ENCODE results near the gene REV1.
"Not testable (repeated sequence)": the region's sequence is repeated elsewhere in the genome, so short reads cannot be mapped to it uniquely, and the experiment has no call there.

The REV1 gene

GRCh38 chr2:99485824-99486223 lies 4.0 kb downstream of the REV1 start:
- no peak for DNase-seq (ENCODE audit: low read depth)

GRCh38 chr2:99485411-99485810 lies 4.4 kb downstream of the REV1 start:
- no peak for DNase-seq (ENCODE audit: low read depth)

DNA sequence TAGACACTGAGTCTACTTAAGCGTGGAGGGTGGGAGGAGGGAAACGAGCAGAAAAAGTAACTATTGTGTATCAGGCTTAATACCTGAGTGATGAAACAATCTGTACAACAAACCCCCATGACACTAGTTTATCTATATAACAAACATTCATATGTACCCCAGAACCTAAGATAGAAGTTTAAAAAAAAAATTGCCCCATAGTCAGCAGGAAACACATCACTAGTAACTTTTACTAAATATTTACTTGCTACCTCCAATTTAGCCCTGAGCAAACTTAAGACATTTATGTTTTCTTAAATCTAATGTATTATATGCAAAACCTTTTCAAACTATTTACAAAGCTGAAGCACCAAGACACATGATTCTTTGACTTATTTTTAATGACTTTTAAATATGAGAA lies 5.6 kb downstream of the REV1 start:
- no peak for DNase-seq (ENCODE audit: low read depth)

DNA sequence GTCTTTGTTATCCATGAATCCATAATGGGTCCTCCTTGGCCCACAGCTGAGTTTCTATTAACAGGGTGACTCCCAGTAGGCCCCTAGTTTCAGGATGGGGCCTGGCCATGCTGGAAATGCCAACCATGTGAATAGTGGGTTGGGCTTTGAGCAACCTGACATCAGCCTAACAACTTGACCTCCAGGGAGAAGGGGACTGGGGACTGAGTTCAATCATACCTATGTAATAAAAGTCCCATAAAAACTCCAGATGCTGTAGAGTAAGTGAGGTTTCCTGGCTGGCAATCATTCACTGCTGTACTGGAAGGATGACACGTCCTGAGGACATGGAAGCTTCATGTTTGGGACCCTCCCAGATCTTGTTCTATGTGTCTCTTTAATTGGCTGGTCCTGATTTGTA lies 7.9 kb downstream of the REV1 start:
- no peak for DNase-seq (ENCODE audit: low read depth)

GRCh38 chr2:99481527-99481926 lies 8.3 kb downstream of the REV1 start:
- no peak for DNase-seq (ENCODE audit: low read depth)

GRCh38 chr2:99480390-99480789 lies 9.4 kb downstream of the REV1 start:
- DNase-seq (ENCODE audit: low read depth) = no peak

DNA sequence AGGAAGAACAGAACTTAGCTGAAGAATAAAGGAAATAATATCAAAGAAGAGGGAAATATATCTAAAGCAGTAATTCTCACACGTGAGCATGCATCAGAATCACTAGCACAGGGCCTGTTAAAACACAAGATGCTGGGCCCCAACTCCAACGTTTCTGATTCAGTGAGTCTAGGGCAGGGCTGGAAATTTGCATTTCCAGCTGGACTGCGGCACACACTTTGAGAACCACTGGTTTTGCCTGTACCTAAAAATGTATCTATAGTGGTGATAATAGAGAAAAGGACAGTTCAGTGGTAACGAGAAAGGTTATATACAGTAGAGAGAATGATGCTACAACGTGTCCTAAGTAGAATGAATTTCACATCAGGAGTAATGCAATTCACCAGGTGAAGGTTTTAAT lies 11.2 kb downstream of the REV1 start:
- no peak for DNase-seq (ENCODE audit: low read depth)

DNA sequence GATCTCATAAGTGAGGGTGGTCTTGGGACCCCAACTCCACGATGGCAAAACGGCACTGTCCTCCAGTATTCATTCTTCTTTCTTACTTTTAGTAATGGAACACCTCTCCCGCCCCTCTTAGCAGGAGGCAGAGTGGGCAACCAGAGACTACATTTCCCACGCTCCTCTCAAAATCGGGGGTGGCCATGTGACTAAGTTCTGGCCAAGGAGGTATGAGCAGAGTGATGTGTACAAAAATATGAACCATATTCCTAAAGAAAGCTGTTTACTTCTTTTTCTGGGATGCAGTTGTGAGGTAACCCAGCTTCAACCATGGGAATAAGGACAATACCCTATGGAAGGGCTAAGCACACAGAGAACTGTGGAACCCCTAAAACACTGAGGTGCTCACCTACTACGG lies 12.8 kb downstream of the REV1 start:
- no peak for DNase-seq (ENCODE audit: low read depth)

DNA sequence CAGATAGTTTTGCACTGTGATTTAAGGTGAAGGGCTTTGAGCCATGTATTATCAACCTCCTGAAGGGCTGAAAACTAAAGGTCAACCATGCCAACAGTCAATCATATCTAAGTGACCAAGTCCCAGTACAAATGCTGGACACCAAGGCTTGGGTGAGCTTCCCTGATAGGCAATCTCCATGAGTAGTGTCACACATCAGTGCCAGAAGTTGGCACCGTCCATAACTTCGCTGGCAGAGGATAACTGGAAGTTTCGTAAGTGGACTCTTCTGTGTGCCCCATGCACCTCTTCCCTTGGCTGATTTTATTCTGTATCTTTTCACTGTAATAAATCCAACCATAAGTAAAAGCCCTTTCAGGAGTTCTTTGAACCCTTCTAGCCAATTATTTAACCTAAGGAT lies 13.2 kb downstream of the REV1 start:
- DNase-seq (ENCODE audit: low read depth) = no peak

DNA sequence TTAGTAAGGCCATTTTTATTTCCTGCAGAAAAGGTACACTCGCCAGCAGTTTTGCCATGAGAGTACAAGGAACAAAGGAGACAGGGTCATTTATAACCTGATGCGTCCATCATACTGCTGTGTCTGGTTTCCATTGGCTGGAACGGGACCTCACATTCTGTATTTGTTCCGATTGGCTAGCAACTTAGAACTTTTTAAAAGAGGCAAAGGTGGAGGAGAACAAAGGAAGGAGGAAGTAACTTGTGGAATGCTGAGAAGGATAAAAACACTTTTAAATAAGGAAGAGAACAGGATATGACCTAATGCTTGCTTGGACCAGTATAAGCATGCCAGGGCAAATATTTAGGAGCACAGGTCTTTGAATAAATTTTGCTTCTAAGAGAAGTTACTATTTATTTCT lies 14.7 kb downstream of the REV1 start:
- DNase-seq (ENCODE audit: low read depth) = not testable (repeated sequence)

- no peak for DNase-seq (ENCODE audit: low read depth)
Measured at GRCh38 chr2:99473518-99474083, 16.2 kb downstream of the REV1 start.

GRCh38 chr2:99472600-99472960 lies 17.2 kb downstream of the REV1 start:
- DNase-seq (ENCODE audit: low read depth) = no peak

DNA sequence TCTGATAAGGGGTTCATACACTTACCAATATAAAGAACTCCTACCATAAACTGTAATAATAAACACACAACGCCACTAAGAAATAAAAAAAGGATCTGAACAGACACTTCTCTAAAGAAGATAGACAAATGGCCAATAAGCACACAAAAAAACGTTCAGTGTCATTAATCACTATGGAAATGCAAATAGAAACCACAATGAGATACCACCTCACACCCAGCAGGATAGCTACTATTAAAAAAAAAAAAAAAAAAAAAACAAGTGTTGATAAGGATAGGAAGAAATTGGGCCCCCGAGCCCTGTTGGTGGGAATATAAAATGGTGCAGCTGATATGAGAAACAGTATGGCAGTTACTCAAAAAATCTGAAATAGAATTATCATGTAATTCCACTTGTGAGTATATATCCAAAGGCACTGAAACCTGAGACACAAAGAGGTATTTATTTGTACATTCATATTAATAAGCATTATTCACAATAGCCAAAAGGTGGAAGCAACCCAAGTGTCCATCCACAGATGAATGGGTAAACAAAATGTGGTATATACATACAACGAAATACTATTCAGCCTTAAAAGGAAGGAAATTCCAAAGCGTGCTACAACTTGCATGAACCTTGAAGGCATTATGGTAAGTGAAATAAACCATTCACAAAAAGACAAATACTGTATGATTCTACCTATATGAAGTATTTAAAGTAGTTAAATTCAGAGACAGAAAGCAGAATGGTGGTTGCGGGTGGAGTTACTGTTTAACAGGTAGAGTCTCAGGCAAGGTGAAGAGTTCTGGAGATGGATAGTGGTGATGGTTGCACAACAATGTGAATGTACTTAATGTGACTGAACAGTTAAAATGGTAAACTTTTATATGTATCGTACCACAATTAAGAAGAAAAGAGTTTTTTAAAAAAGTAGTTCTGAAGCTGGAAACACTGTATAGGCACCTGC lies 17.9 kb downstream of the REV1 start:
- DNase-seq (ENCODE audit: low read depth) = no peak

DNA sequence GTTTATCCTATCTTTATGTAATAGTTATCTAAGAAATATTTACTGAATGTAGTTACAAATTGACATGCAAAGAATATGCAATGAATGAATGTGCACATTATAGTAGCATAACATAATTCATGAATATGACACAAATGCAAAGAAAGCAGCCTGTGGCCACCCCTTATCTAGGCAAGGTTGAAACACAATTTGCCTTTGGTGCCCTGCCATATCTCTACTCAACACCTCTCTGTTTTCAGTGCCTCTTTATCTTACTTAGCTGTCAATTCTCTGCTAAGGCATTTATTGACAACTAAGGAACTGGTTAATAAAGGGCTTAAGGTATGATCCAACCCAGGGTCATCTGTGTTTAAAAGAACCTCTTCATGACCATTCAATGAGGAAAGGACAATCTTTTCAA lies 18.9 kb downstream of the REV1 start:
- DNase-seq (ENCODE audit: low read depth) = no peak

DNA sequence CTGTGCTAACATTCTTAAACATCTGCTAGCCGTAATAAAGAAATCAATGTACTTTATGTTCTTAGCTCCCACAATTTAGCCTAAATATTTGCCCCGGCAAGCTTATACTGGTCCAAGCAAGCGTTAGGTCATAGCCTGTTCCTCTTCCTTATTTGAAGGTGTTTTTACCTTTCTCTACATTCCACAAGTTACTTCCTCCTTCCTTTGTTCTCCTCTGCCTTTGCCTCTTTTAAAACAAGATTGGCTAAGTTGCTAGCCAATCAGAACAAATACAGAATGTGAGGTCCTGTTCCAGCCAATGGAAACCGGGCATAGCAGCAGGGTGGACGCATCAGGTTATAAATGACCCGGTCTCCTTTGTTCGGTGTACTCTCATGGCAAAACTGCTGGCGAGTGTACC lies 19.4 kb downstream of the REV1 start:
- DNase-seq (ENCODE audit: low read depth) = not testable (repeated sequence)

GRCh38 chr2:99469394-99469793 lies 20.4 kb downstream of the REV1 start:
- no peak for DNase-seq (ENCODE audit: low read depth)

GRCh38 chr2:99468155-99468554 lies 21.7 kb downstream of the REV1 start:
- no peak for DNase-seq (ENCODE audit: low read depth)

- no peak for DNase-seq (ENCODE audit: low read depth)
Measured at GRCh38 chr2:99467390-99467789, 22.4 kb downstream of the REV1 start.

DNA sequence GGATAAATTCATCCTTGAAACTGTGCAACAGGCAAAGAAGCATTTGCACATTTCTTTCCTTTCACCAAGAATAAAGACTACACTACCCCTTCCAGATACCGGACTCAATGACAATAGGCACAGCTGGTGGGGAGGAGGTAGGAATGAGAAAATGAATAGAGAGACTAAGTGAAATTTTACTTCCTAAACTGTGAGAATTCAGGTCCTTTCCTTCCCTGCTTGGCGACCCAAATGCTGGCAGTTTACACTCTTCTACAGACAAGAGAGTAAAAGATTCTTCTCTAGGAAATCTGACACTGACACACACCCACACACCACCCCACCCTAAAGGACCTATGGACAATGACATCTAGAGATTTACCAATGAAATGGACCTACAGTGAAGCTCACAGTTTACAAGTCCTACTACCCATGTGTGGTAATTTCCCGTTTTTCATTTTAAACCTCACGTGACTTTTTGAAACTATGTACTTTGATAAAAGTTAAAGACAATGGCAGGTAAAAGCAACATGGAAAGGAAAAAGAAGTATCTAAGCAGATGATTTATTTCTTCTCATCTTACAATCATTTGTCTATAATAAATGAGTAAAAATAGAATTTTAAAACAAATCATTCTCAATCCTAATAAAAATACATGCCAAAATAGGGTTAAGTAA lies 27.9 kb downstream of the REV1 start:
- DNase-seq (ENCODE audit: low read depth) = no peak

DNA sequence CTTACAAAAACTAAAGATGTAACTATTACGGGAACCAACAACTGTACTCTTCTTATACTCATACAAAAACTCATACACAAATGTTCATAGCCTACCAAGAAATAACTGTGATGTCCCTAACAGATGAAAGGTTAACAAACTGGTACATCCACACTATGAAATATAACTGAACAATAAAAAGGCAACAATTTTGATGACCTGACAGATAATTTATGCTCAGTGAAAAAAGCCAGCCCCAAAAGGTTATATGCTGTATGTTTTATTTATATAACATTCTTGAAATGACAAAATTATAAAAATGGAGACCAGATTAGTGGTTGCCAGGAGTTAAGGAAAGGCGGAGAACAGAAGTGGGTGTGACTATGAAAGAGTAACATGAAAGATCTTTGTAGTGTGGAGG lies 31.3 kb downstream of the REV1 start:
- no peak for DNase-seq (ENCODE audit: low read depth)

DNA sequence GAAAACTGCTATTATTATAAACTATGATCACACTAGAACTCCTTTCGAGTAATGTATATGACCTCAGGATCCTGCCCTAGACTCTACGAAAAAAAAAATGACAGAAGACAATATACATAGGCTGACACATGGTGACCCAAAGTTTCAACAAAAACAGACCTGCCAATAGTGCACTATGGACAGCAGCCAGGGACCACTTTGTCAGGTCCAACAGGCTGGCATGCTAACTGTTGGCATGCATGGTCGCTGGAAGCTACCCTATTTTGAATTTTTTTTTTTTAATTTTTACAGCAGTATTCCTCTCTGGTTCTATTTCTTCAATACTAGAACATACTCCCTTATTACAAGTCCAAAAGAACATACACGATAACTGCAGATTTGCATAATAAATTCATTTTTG lies 38.1 kb downstream of the REV1 start:
- no peak for DNase-seq (ENCODE audit: low read depth)

GRCh38 chr2:99451280-99451679 lies 38.5 kb downstream of the REV1 start:
- DNase-seq (ENCODE audit: low read depth) = no peak

DNA sequence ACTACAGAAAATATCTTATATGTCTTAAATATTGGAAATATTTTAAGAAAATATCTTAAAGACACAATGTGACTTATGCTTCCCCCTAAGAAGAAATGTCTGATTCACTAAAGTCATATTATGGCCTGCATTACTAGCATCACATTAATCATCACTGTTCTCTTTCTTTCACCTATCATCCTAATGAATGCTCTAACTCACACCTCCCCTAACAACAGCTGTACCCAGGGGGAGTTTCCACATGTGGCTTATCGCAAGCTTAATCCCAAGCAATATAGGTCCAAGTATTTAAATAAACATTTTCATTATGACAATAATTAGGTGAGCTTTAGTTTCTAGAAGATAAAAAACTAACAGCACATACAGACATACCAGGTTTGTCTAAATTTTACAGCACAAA lies 39.6 kb downstream of the REV1 start:
- no peak for DNase-seq (ENCODE audit: low read depth)

Data from activated T-helper 9 cell treated with anti-CD3 and anti-CD28 coated beads, Interleukin-2, amount 50 U/mL, for 16 hours (primary cell).